ENCODE results near the gene CRADD. TPM values are rescaled to one million over a fixed set of nuclear protein-coding genes. Genes with fewer than 3 reads are reported as not detected.

Gene CRADD
- total RNA-seq, 1 donor from 2014 or later: 19.1 TPM

GRCh38 chr12:93846936-93847516 lies 169.9 kb downstream of the CRADD start:
- no peaks in the 10 kb centered on the region for H3K27me3 ChIP-seq (ENCODE audit: control insufficient read depth, insufficient read depth, low read length)
- H3K4me3 ChIP-seq (ENCODE audit: low read depth, low read length): no peak overlapping the region
- H3K36me3 ChIP-seq (ENCODE audit: control insufficient read depth, insufficient read depth, low read length): no peaks in the 10 kb centered on the region
- no peak for DNase-seq (ENCODE audit: low read depth)
- no peak for TF ChIP-seq CTCF (IDR thresholded peaks at IDR 0.05; ENCODE audit: insufficient read depth, low read length, poor library complexity, severe bottlenecking)

GRCh38 chr12:93847517-93848474 lies 170.6 kb downstream of the CRADD start:
- no peaks in the 10 kb centered on the region for H3K36me3 ChIP-seq (ENCODE audit: control insufficient read depth, insufficient read depth, low read length)
- TF ChIP-seq CTCF (IDR thresholded peaks at IDR 0.05; ENCODE audit: insufficient read depth, low read length, poor library complexity, severe bottlenecking): no peak
- DNase-seq (ENCODE audit: low read depth): no peak
- no peaks in the 10 kb centered on the region for H3K27me3 ChIP-seq (ENCODE audit: control insufficient read depth, insufficient read depth, low read length)
- H3K4me3 ChIP-seq (ENCODE audit: low read depth, low read length): no peak overlapping the region

GRCh38 chr12:93848523-93849101 lies 171.4 kb downstream of the CRADD start:
- no peak overlapping the region for H3K4me3 ChIP-seq (ENCODE audit: low read depth, low read length)
- no peak for TF ChIP-seq CTCF (IDR thresholded peaks at IDR 0.05; ENCODE audit: insufficient read depth, low read length, poor library complexity, severe bottlenecking)
- no peaks in the 10 kb centered on the region for H3K27me3 ChIP-seq (ENCODE audit: control insufficient read depth, insufficient read depth, low read length)
- DNase-seq (ENCODE audit: low read depth): no peak
- no peaks in the 10 kb centered on the region for H3K36me3 ChIP-seq (ENCODE audit: control insufficient read depth, insufficient read depth, low read length)

GRCh38 chr12:93849946-93850345 lies 172.8 kb downstream of the CRADD start:
- no peak for DNase-seq (ENCODE audit: low read depth)
- no peaks in the 10 kb centered on the region for H3K36me3 ChIP-seq (ENCODE audit: control insufficient read depth, insufficient read depth, low read length)
- H3K27me3 ChIP-seq (ENCODE audit: control insufficient read depth, insufficient read depth, low read length): no peaks in the 10 kb centered on the region
- H3K4me3 ChIP-seq (ENCODE audit: low read depth, low read length): no peak overlapping the region
- TF ChIP-seq CTCF (IDR thresholded peaks at IDR 0.05; ENCODE audit: insufficient read depth, low read length, poor library complexity, severe bottlenecking): no peak

GRCh38 chr12:93850481-93851256 lies 173.5 kb downstream of the CRADD start:
- Histone ChIP-seq H3K36me3 (ENCODE audit: control insufficient read depth, insufficient read depth, low read length) (no peaks in the 10 kb centered on the region), H3K4me3 (ENCODE audit: low read depth, low read length) (no peak overlapping the region)

More at GRCh38 chr12:93850481-93851256, 173.5 kb downstream of the CRADD start:
- DNase-seq (ENCODE audit: low read depth): no peak
- TF ChIP-seq CTCF (IDR thresholded peaks at IDR 0.05; ENCODE audit: insufficient read depth, low read length, poor library complexity, severe bottlenecking): no peak
- H3K27me3 ChIP-seq (ENCODE audit: control insufficient read depth, insufficient read depth, low read length): no peaks in the 10 kb centered on the region

Data from kidney epithelial cell (primary cell).